GM12873 (cell line): ENCODE data around the gene PMEPA1.

Experiments
- TF ChIP-seq, protein P1 (sequence below): IDR thresholded peaks from 2 replicates; pipeline ENCODE4 v1.5.1; 2012; ENCODE audit warnings: low read depth, mild to moderate bottlenecking, moderate library complexity, low read length, control low read depth; ENCODE audit not compliant: insufficient read depth; ENCODE audit errors: missing control alignments

PMEPA1 gene

DNA sequence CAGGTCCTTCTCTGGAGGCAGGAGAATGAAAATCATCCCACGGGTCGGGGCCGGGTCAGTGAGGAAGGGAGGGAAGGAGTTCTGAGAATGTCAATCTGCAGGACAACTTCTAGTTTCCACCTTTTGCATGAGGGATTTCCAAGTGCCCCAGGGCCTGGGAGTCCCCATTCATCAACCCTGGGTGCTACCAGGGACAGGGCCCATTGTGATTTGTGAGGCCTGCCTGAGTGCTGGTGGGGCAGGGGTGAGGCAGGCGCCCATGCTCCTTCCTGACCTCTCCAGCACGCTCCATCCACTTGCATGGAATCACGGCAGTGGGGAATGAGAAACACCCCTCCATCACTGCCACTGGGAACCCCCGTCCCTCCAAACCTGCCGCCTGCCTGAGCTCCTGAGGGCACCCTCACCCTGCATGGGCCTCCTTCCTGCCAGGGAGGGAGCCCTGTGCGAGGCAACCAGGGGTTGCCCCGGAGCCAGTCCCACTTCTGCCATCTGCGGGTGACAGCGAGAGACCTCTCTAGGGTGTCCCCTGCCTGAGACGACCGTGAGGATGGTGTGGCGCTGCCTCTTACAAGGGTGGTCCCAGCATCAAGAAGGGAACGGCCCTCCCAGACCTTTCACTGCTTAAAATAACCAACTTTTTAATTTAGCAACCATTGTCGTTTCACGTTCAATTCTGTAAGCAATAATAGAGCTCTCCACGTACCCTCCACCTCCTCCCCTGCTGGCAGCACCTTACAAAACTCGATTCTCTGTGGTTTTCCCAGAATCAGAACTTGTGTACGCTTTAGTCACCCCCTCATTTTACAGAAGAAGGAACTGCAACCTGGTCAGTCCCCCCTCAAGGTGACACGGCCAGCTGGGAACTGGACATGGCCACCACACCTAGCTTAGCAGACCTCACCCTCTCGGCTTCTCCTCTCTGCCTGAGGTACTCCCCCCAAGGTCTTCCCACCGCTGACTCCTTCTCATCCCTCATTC is 28.6 kb downstream of the PMEPA1 start:
- TF ChIP-seq, protein P1, sequence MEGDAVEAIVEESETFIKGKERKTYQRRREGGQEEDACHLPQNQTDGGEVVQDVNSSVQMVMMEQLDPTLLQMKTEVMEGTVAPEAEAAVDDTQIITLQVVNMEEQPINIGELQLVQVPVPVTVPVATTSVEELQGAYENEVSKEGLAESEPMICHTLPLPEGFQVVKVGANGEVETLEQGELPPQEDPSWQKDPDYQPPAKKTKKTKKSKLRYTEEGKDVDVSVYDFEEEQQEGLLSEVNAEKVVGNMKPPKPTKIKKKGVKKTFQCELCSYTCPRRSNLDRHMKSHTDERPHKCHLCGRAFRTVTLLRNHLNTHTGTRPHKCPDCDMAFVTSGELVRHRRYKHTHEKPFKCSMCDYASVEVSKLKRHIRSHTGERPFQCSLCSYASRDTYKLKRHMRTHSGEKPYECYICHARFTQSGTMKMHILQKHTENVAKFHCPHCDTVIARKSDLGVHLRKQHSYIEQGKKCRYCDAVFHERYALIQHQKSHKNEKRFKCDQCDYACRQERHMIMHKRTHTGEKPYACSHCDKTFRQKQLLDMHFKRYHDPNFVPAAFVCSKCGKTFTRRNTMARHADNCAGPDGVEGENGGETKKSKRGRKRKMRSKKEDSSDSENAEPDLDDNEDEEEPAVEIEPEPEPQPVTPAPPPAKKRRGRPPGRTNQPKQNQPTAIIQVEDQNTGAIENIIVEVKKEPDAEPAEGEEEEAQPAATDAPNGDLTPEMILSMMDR = peak; percentile 27

DNA sequence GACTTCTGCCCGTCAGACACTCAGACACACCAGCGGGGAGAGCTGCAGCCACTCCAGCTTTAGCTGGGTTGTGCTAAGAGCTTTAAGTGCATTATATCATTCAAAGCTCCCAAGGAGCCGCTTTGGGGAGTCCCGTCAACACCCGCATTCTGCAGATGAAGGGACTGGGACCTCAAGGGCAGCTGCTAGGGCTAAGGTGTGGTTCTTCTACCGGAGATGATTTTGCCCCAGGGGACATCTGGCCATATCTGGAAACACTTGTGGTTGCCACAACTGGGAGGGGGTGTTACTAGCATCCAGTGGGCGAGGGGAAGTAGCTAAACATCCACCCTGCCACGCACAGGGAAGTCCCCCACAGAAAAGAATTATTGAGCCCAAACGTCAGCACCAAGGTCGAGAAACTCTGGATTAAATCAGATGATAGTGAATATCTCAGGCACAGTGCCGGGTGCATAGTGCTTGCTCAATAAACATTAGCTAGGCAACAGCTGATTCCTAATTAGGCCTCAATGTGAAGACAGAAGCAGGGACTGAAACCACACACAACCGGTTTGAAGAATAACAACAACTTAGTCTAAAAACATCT is 29.6 kb downstream of the PMEPA1 start:
- TF ChIP-seq, protein P1 = no peak

DNA sequence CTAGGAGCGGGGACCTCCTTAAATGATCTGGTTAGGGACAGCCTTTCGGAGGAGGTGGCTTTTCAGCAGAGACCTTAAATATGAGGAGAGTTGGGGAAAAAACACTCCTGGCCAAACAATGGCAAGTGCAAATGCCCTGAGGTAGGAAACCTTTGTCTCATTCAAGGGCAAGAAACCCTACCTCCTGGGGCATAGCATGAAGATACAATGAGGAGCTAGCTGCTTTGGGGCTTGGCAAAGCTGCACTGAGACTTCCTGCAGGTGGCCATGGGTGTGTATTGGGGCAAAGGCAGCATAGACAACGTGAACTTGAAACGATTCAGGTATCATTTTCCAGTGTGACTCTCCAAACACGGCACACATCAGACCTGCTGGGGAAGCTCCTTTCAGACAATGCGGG is 30.7 kb downstream of the PMEPA1 start:
- TF ChIP-seq, protein P1 = no peak

DNA sequence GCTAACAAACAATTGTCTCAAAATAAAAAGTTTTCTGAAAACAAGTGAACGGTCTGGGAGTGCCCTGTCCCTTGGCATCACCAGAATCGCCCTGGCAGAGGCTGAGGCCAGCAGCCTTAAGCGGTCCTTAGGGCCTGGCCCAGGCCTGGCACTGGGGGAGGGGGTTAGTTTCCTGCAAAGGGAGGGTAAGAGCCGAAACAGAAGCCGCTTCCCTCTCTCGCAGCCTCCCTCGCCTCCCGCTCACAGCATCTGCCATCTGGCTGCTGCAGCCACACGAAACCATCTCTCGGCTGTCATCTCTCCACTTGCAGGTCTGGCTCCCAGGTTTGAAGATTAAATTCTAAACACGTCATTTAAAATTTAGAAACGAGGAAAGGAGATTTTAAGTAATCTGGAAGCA is 31.5 kb downstream of the PMEPA1 start:
- TF ChIP-seq, protein P1 = no peak

DNA sequence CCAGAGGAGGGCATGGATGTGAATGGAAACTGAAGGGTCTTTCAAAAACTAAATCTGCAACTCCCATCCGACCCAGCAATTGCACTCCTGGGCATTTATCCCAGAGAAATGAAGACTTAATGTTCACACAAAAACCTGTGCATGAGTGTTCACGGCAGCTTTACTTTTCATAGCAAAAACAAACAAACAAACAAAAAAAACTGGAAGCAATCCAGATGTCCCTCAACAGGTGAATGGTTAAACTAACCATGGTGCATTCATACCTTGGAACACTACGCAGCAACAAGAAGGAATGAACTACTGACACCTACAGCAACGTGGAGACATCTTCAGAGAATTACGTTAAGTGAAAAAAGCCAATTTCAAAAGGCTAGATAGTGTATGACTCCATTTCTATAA is 32.2 kb downstream of the PMEPA1 start:
- TF ChIP-seq, protein P1 = no peak

DNA sequence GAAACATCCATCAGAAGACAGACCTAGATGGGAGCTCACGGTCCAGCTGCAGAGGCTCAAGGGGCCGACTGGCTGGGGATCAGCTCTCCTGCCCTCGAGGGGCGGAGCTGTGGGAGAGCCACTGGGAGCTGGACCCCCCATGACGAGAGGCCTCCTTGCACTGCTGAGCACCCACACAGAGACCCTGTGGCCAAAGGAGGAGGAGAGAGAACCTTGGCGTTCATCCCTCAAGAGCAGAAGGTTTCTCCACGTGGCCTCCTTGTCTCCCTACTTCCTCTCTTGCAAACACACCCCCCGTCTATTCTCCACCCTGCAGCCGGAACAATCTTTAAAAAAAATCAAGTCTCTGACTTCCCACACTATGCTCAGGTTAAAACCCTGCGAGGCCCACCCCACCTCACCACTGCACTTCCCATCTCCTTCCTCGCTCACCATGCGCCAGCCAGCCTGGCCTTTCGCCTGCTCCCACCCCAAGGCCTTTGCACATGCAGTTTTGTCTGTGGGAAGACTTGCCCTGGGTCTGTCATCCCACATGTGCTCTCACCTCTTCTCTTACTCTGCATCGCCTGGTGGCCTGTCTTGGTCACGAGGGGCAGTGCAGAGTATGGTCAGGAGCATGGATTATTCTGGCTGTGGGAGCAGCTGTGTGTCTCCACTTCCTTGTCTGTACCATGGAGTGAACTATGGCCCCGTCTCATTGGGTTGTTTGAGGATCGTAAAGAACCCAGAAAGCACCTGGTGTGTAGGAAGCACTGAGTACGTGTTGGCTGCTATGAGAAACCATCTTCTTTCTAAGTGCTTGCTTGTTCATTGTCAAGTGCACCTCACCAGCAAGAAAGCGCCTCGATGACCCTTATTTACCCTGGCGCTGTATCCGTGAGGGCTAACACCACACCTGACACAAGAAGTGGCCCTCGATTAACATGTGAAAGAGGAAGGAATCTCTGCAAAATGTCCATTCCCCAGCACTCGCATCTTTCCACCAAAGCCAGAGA is 32.9 kb downstream of the PMEPA1 start:
- TF ChIP-seq, protein P1 = no peak
